ENCODE results near the gene TMEM53. TPM values are rescaled to one million over a fixed set of nuclear protein-coding genes. Genes with fewer than 3 reads are reported as not detected.

TMEM53 gene
- total RNA-seq, 4 donors from 2014 or later, result 3.9 to 8.3 (median 4.7) TPM

GRCh38 chr1:44645476-44646244 lies 28.6 kb downstream of the TMEM53 start:
- peak; percentile 74 for ATAC-seq
- TF ChIP-seq CTCF (IDR thresholded peaks at IDR 0.05), result no peak
- peak; percentile 69 for TF ChIP-seq POLR2AphosphoS5 (IDR thresholded peaks at IDR 0.05)
- no peaks in the 10 kb centered on the region for H3K27me3 ChIP-seq
- peak overlapping the region; percentile 57 to 93 (median 87) for H3K27ac ChIP-seq
- peaks cover 12 to 64% (median 43%) of the 10 kb centered on the region in 3 donors for H3K4me1 ChIP-seq
- H3K36me3 ChIP-seq, result peaks cover 0 to 99% of the 10 kb centered on the region in 2 donors
- peak overlapping the region in 1 of 2 donors; percentile 28 for H3K4me3 ChIP-seq
- 10% methylated on average over 5 of the region's 18 CpGs; no CpG with 5 or more reads in 1 of the 2 donors for WGBS, 2 donors (ENCODE audit: low coverage in 1 of 2)
- H3K9me3 ChIP-seq, result no peaks in the 10 kb centered on the region

GRCh38 chr1:44644806-44645205 lies 29.5 kb downstream of the TMEM53 start:
- H3K27ac ChIP-seq, result peak overlapping the region; percentile 57 to 93 (median 87)
- H3K4me1 ChIP-seq, result peaks cover 12 to 64% (median 43%) of the 10 kb centered on the region in 3 donors
- H3K9me3 ChIP-seq, result no peaks in the 10 kb centered on the region
- TF ChIP-seq POLR2AphosphoS5 (IDR thresholded peaks at IDR 0.05) (no peak), EP300 (IDR thresholded peaks at IDR 0.05) (no peak), CTCF (IDR thresholded peaks at IDR 0.05) (no peak), POLR2A (IDR thresholded peaks at IDR 0.05) (no peak)
- no CpG with 5 or more reads among the region's 7 CpGs for WGBS, 2 donors (ENCODE audit: low coverage in 1 of 2)
- ATAC-seq, result no peak
- H3K36me3 ChIP-seq, result peaks cover 0 to 99% of the 10 kb centered on the region in 2 donors
- H3K4me3 ChIP-seq, result no peak overlapping the region
- no peaks in the 10 kb centered on the region for H3K27me3 ChIP-seq

DNA sequence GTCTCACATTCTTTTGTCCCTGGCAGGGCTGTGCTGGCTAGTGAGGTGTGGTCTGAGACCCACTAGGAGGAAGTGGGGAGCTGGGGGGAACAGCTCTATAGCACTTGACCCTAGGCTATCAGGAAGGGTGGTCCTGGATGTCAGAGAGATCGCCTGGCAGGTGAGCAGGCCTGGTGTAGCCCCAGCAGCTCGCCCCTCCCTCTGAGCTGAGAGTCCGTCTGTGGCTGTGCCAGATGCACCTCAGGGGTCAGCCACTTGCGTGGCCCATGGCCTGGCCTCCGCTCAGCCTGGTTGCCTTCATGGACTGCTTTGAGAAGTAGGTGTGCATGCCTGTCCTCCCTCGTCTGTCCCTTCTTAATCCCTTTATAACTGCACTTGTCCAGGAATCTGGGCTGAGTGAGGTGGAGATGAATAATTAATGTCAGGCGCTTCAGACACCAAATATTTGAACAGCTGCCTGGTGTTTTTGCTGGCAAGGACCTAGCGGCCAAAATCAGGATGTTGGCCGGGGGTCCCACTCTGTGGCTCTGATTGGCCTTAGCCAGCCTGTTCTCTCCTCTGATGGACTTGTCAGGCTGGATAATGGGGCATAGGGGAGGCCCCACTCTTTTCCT lies 30.5 kb downstream of the TMEM53 start:
- H3K27me3 ChIP-seq, result no peaks in the 10 kb centered on the region
- H3K4me3 ChIP-seq, result no peak overlapping the region
- TF ChIP-seq POLR2A (IDR thresholded peaks at IDR 0.05), result no peak
- no peak for TF ChIP-seq CTCF (IDR thresholded peaks at IDR 0.05)
- TF ChIP-seq POLR2AphosphoS5 (IDR thresholded peaks at IDR 0.05), result no peak
- no peak for TF ChIP-seq EP300 (IDR thresholded peaks at IDR 0.05)
- no peaks in the 10 kb centered on the region for H3K9me3 ChIP-seq
- H3K4me1 ChIP-seq, result peaks cover 12 to 64% (median 43%) of the 10 kb centered on the region in 3 donors
- no peak for ATAC-seq
- H3K27ac ChIP-seq, result peak overlapping the region in 3 of 4 donors; percentile 86 to 93 (median 88)
- WGBS, 2 donors (ENCODE audit: low coverage in 1 of 2), result 40 to 48% methylated on average over 3 to 4 of the region's 9 CpGs
- H3K36me3 ChIP-seq, result peaks cover 0 to 99% of the 10 kb centered on the region in 2 donors

- Histone ChIP-seq H3K36me3 (peaks cover 0 to 100% of the 10 kb centered on the region in 2 donors), H3K9me3 (no peaks in the 10 kb centered on the region), H3K4me3 (no peak overlapping the region), H3K27me3 (no peaks in the 10 kb centered on the region), H3K4me1 (peaks cover 12 to 68% (median 43%) of the 10 kb centered on the region in 3 donors), H3K27ac (peak overlapping the region in 3 of 4 donors; percentile 86 to 93 (median 88))
- WGBS, 2 donors (ENCODE audit: low coverage in 1 of 2), result 90% methylated on average over 2 of the region's 3 CpGs; no CpG with 5 or more reads in 1 of the 2 donors
- ATAC-seq, result no peak
- TF ChIP-seq POLR2AphosphoS5 (IDR thresholded peaks at IDR 0.05) (no peak), CTCF (IDR thresholded peaks at IDR 0.05) (no peak), POLR2A (IDR thresholded peaks at IDR 0.05) (no peak), EP300 (IDR thresholded peaks at IDR 0.05) (no peak)
Measured at GRCh38 chr1:44642925-44643324, 31.4 kb downstream of the TMEM53 start.
